SW480 (cell line): ENCODE measurements around the gene SRGAP3.
"Not testable (repeated sequence)": the region's sequence is repeated elsewhere in the genome, so short reads cannot be mapped to it uniquely, and the experiment has no call there.

Source experiments
- DNase-seq: peaks from one replicate; pipeline ENCODE4 v3.0.0-alpha.2; 2016; ENCODE audit warnings: low spot score

Gene SRGAP3

DNA sequence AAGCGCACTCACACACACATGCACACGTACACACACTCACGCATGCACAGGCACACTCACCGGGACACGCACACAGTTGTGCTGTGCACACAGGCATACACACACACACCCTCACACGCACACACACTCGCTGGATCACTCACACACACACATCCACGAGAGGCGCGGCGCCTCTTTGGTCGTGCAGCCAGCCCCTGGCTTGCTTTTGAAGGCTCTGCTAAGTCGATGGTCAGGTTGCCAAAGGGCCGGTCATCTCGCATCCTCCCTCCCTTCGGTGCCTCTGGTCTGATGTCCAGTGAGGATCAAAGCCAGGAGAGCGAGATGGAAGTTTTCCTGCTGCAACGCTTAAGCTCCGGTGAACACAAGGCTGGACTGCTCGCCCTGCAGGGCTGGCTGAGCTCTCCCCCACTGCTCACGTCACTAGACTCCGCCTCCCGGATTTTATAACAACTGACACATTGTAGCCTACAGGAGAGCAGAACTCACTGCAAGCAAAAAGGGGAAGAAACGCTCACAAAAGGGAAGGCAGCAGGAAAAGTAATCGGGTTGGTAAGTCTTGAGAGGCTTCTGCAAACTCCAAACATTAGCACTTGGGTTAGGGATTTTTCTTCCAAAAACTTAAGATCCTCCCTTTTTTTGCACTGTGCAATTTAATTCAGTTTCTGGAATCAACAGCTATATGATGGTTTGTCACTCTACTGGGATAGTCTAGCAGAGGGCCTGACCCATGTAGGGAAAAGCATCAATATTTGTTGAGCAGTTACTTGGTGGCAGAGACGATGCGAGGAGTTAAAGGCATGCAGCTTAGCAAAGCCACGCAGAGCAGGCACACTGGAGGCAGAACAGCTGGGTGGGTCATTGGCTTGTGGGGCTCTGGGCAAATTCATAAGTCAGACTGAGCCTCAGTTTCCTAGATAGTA lies at the start of gene SRGAP3:
SRGAP3 (minus strand) TSS at position 374 of the 920 bp plus-strand sequence. CDS start 695 bp downstream, outside the sequence.
- DNase-seq, result peak; percentile 89

DNA sequence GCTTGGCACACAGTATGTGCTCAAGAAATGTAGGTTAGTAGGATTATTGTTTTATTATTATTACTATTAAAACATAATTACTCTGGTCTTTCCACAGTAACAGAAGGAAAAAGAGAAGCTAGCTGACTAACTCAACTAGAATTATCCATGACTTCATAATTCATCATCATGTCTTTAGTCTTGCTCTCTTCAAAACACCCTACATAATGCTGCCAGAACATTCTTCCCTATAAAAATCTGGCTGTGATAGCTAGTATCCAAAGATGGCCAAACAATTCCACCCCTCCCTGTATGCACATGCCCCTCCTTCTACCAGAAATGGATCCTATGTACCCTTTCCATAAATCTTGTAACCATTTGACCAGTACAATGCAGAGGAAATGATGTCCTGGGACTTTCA lies 48.8 kb upstream of the SRGAP3 start:
- DNase-seq, result no peak

DNA sequence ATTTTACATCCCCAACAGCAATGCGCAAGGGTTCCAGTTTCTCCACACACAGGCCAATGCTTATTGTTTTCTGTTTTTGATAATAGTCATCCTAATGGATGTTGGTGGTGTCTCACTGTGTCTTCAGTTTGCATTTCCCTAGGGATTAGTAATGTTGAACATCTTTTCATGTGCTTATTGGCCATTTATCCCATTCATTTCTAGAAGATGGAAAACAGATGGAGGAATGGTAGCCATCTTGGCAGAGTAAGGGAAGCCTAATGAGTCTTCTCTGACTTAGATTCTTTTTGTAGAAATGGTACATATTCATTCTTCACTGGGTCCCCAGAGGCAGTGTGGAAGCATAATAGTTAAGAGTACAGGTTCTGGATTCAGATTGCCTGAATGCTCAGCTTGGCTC lies 46.8 kb upstream of the SRGAP3 start:
- no peak for DNase-seq

DNA sequence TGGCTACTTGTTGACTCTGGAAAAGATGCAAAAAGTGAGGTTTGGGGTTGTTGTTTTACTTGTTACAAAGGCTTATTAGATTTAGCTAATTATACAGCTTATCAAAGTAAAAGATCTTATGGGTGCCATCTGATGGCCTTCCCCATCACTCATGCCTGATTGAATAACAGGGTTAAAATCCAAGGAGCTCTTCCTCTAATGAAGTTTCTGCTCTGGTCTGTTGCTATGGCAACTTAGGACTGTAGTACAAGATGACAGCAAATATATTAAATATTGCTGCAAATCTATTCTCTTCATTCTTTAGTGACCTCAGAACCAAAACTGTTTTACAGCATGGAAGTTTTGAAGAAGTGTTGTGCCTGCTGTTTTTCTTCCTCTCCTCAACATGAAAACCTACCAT lies 45.6 kb upstream of the SRGAP3 start:
- no peak for DNase-seq

DNA sequence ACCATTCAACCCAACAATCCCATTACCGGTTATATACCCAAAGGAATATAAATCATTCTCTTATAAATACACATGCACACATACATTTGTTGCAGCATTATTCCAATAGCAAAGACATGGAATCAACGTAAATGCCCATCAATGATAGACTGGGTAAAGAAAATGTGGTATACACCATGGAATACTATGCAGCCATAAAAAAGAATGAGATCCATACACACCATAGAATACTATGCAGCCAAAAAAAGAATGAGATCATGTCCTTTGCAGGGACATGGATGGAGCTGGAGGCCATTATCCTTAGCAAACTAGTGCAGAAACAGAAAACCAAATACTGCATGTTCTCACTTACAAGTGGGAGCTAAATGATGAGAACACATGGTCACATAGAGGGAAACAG lies 44.5 kb upstream of the SRGAP3 start:
- DNase-seq, result not testable (repeated sequence)

DNA sequence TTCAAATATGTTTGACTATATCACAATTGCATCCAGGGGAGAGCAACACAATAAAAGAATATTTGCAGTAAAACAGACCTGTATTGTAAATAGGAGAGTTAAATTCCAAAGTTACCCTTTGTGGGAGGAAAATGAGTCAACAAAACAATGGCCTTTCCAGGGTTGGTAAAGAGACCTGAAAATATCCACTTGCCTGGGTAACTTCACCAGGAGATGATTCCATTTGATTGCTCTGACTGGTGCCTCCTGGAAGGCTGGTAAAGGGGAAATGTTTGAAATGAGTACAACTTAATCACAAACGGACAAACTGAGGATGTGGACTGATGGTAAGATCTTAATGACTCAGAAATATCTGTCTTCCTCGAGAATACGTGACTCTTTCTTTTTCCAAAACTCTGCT lies 43.6 kb upstream of the SRGAP3 start:
- no peak for DNase-seq

DNA sequence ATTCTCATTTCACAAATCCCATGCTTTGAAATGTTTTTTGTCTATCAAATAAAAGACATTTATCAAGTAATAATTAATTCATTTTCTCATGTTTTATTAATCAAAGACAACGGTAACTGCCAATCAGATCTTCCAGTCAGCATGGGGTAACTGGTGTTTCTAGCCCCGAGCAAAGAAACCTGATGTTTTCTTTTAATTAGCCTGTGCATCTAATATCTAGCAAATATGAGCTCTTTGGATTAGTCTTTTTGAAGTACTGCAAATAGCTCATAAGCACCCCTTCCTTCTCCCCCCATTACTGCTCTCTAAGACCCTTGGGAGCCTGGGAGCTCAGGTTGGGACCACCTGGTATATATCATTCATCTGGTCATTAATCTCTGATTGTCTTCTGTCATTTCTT lies 43.1 kb upstream of the SRGAP3 start:
- no peak for DNase-seq

DNA sequence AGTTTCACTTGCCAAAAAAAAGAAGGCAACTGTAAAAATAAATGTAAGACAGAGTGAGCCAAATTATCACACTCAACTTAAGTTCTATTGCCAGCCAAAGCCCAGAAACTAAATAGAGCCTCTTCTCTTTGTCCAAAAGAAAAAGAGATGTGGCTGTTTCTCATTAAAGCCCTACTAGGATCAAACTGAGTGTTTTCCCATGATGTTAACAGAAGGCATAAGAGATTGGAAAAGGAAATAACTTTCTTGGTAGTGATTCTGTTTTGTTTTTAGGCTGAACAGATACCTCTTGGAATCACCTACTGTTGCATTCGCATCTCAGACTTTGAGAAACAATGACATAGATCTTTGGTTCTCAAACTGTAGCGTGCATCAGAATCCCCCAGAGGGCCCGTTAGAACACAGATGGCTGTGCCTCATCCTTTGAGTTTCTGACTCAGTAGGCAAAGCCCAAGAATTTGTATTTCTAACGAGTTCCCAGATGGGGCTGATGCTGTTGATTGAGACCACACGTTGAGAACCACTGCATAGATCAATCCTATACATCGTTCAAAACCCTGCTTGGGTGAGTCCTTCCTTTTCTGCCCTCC lies 42.5 kb upstream of the SRGAP3 start:
- DNase-seq, result no peak

DNA sequence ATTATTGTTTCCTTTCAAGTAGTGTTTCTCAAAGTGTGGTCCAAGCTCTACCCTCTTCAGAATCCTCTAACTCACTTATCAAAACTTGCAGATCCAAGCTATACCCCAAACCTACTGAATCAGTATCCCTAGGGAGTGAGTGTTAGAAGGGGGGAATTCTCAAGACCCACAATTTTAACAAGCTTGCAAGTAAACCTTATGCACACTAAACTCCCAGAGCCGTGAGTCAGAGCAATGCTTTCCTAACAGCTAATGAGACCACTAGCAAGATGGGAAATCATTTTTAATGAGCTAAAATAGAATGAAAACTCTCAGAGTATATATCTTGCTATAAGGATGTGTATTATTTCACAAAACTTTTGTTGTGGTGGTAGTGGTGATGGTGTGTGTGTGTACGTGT lies 41.1 kb upstream of the SRGAP3 start:
- DNase-seq, result no peak

DNA sequence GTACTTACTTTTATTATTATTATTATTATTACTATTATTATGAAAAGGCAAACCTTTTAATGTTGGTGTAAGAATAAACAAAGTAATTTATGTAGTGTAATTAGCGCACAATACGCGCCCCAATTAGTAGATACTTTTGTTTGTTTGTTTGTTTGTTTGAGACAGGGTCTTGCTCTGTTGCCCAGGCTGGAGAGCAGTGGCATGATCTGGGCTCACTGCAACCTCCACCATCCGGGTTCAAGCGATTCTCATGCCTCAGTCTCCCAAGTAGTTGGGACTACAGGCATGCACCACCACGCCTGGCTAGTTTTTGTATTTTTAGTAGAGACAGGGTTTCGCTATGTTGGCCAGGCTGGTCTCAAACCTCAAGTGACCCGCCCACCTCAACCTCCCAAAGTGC lies 32.1 kb upstream of the SRGAP3 start:
- DNase-seq, result not testable (repeated sequence)

DNA sequence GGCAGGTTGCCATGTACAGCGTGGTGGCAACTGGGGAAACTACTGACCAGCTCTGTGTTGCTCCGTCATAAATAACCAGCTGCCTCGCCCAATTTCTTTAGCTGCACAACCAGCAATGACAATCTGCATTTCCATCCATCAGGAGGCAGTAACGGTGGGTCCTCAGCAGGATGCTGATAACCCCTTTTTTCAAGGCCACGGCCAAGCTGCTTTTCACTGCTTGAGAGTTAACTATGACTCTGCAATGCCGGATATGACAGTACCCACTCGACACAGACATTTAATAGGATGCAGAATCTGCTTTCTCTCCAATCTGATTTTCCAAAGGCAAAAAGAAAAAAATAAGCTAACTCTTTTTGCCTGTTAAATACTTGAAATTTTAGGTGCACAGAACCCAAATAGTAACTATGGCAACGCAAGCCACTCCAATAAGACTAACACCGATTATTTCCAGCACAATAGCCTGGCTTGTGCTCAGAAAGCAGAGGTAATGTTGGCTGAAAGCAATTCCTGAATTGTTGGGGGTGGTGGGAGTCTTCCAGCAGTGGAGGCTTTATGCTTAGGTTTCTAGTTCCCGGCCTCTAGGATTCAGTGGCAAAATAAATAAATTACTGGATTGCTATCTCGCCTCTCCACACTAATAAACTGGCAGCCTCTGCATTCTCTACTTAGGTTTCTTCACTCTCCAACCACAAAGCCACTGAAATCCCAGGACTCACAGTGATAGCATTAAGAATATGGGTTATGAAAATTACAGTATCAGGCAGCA lies 31.2 kb upstream of the SRGAP3 start:
- DNase-seq, result no peak

DNA sequence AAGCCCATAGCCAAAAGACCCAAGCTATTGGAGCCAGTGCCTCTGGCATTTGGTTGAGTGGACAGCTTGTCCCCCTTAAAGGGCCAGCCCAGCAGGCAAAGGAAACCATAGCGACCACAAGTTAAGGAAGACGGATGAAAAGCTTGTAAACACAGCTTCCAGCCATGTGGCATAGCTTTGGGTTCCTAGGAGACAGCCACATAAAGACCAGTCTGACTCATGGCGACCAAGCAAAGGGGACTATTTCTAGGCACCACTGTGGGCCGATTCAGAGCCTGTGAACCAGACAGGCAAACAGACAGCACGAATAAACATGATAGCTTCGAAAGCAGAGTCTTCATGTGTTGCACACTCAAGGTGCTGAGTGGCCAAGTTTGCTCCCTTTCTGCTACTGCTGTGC lies 30.5 kb upstream of the SRGAP3 start:
- peak; percentile 23 for DNase-seq

DNA sequence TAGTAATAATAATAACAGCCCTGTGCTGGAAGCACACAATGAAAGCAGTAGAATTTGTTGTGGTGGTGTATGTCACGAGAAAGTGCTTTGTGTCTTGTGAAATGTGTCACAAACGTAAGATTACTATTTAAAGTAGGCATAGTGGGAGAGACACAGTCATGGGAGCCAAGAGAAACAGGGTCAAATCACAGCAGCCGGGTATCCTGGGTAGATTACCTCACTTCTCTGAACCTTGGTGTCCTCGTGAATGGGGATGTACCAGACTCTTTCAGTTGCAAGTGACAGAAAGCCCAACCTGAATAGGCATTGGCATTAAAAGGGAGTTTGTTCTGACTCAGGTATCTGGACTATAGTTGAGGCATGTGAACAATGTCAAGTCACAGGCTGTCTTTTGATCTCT lies 29.1 kb upstream of the SRGAP3 start:
- DNase-seq, result no peak

DNA sequence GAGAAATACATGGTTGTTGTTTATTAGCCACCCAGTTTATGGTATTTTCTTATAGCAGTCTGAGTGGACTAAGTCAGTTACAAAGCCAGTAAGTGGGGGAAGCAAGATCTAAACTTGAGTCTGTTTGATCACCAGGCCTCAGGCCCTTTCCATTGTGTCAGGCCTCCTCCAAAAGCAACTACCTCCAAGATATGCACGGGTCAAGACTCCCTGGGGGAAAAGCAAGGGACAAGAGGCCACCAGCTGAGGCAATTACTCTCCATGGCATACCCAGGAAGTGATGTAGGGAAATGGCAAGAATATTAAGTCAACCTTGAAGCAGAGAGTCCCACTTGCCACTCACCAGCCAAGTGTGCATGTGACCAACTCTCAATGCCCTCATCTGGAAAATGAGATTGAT lies 28.6 kb upstream of the SRGAP3 start:
- no peak for DNase-seq

DNA sequence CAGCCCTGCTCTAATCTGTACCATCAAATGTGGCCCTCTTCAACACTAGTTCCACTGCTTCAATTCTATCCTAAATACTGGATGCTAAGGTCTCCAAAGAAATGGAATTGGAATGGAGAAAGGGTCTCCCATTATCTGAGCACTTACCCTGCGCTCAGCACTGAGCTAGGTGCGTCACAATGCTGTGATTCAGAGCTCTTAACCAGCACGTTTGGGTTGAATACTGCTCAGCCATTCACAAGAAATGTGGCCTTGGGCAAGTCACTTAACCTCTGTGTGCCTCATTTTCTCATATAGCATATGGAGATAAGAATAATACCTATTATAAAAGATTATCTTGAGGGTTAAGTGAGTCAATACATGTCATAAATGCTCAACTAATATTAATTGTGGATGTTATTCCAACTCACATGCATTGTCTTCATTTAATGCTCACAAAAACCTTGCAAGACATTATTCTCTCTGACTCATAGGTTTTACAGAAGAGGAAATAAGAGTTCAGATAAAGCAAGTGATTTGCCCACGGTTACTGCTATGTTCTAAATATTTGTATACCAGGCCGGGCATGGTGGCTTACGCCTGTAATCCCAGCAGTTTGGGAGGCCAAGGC lies 27.4 kb upstream of the SRGAP3 start:
- no peak for DNase-seq

DNA sequence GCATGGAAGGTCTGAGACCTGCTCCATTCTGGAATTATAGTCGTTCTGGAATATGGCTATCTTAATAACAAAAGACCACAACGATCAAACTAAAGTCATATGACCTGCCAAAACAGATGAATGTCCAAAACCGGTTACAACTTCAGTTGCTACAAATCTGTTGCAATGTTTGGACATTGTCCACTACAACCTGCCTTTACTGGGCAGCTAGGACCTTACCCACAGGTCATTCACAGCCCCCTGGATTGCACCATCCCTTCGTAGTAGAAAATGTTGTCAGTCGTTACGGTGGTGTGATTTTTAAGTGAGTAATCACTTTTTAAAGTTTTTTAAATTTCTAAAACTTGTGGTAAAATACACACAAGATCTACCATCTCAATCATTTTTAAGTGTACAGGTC lies 22.5 kb upstream of the SRGAP3 start:
- no peak for DNase-seq

DNA sequence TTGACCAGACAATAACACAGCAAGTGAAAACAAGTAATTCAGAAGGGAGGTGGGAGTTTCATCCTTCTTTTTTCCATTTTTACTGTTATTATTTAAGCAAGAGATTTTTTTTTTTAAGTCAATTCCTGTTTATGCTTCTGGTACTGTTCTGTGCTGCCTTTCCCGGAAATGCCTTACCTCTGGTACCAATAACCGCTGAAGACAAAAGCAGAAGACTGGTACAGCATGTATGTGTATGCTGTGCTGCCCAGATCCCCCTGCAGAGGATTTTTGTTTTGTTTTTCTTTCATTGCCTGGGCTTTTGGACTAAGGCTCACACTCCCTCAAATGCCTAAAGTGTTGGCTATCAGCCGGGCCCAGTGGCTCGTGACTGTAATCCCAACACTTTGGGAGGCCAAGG lies 21.3 kb upstream of the SRGAP3 start:
- DNase-seq, result no peak

DNA sequence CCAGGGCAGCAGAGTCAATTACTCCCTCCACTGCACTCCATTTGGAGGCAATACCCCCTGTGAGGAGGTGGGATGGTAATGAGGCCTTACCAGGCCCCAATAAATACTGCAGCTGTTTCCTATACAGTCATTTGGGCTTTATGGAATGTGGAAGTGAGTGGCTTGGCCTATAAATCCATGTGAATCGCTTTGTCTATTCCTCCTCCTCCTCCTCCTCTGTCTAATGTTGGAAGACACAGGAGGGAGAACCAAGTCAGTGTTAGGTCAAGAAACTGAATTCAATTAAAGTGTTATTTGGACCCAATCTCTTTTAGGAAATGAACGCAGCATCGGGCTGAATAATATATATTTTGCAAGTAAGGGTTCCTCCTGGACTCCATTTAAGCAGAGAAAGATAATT lies 17.3 kb upstream of the SRGAP3 start:
- no peak for DNase-seq

DNA sequence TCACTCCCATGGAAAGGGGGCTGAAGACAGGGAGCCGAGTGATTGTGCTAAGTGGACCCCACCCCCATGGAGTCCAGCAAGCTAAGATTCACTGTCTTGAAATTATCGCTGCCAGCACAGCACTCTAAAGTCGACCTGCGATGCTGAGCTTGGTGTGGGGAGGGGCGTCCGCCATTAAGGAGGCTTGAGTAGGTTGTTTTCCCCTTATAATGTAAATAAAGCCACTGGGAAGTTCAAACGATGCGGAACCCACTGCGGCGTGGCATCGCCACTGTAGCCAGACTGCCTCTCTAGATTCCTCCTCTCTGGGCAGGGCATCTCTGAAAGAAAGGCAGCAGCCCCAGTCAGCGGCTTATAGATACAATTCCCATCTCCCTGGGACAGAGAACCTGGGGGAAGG lies 10.9 kb upstream of the SRGAP3 start:
- DNase-seq, result no peak

DNA sequence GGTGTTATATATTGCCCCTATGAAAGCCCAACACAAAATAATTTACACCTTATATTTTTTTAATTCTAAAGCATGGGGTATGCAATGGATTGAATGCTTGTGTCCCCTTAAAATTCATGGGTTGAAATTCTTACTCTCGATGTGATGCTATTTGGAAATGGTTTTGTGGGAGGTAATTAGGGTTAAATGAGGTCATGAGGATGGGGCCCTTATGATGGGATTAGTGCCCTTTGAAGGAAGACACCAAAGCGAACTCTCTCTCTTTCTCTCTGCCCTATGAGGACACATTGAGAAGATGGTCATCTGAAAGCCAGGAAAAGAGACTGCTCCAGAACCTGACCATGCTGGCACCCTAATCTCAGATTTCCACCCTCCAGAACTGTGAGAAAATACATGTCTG lies 7.6 kb upstream of the SRGAP3 start:
- DNase-seq, result no peak

DNA sequence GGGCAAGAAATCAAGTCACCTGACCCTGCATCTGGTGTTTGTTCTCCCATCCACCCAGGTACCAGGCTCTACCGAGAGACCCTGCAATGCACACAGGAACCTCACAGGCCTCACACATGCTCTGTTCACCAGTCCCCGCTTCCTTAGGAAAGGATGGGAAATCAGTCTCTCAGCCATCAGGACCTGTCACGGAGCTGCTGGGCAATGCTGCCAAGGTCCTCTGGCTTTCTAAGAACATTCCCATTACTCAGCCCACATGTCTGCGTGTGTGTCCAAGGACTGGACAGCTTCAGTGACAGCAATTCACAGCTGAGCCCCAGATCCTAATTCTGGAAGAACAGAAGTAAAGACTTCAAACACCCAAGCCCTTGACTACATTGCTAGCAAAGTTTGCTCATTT lies 6.5 kb upstream of the SRGAP3 start:
- DNase-seq, result no peak

DNA sequence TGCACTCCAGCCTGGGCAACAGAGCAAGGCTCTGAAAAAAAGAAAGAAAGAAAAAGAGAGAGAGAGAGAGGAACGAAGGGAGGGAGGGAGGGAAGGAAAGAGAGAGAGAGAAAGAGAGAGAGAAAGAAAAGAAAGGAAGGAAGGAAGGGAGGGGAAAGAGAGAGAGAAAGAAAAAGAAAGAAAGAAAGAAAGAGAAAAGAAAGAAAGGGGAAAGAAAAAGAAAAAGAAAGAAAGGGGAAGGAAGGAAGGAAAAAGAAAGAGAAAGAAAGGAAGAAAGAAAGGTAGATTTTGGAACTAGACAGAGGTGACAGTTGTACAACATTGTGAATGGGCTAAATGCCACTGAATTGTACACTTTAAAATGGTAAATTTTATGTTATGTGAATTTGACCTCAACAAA lies 5.3 kb upstream of the SRGAP3 start:
- DNase-seq, result no peak

DNA sequence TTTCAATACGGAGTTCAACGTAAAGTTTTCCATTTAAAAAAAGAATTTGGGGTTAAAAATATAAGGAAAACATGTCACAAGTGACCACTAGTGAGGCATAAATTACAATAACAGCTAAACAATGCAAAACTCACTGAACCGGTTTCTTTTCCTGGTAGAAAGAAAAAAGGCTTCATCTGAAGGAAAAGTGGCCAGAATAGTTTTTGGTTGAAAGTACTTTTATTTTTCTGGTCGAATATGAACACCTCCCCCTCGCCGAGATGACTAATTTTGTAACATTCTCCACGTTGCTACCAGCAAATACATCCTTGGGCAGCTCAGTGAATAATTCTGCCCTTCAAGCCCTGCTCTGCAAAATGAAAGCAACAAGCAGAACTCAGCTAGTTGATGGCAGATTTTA lies 3.9 kb upstream of the SRGAP3 start:
- DNase-seq, result no peak
